Measurements from ENCODE around the gene SARS1.

GRCh38 chr1:109257682-109258421, 44.1 kb downstream of the SARS1 start:
- TF ChIP-seq, protein P1, sequence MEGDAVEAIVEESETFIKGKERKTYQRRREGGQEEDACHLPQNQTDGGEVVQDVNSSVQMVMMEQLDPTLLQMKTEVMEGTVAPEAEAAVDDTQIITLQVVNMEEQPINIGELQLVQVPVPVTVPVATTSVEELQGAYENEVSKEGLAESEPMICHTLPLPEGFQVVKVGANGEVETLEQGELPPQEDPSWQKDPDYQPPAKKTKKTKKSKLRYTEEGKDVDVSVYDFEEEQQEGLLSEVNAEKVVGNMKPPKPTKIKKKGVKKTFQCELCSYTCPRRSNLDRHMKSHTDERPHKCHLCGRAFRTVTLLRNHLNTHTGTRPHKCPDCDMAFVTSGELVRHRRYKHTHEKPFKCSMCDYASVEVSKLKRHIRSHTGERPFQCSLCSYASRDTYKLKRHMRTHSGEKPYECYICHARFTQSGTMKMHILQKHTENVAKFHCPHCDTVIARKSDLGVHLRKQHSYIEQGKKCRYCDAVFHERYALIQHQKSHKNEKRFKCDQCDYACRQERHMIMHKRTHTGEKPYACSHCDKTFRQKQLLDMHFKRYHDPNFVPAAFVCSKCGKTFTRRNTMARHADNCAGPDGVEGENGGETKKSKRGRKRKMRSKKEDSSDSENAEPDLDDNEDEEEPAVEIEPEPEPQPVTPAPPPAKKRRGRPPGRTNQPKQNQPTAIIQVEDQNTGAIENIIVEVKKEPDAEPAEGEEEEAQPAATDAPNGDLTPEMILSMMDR (IDR thresholded peaks at IDR 0.05; ENCODE audit: insufficient read depth, low read length, poor library complexity, severe bottlenecking) = no peak
- no peak for TF ChIP-seq EZH2phosphoT487 (conservative IDR thresholded peaks at IDR 0.05; ENCODE audit: low read length)

Measured in SU-DHL-6 (cell line).